Neuronal stem cell (in vitro differentiated cells): ENCODE results near the gene OSTF1.

ENCODE experiments used
- DNase-seq: peaks from one replicate; pipeline ENCODE4 v3.0.0-alpha.2; 2013; ENCODE audit warnings: low spot score
- H2AFZ ChIP-seq: one replicate; pipeline ENCODE4 v1.6.1; 2013; ENCODE audit warnings: mild to moderate bottlenecking, low read length, inconsistent platforms
- H2AK5ac ChIP-seq: 2 replicates; pipeline ENCODE4 v1.6.1; 2013; ENCODE audit warnings: low read depth, mild to moderate bottlenecking, inconsistent platforms, low read length, moderate library complexity, mixed read lengths
- H2BK120ac ChIP-seq: 2 replicates; pipeline ENCODE4 v1.6.1; 2013; ENCODE audit warnings: low read depth, mild to moderate bottlenecking, inconsistent platforms, low read length, moderate library complexity, mixed read lengths
- H2BK12ac ChIP-seq: one replicate; pipeline ENCODE4 v1.6.1; 2013; ENCODE audit warnings: low read length, inconsistent platforms
- H2BK15ac ChIP-seq: 2 replicates; pipeline ENCODE4 v1.6.1; 2013; ENCODE audit warnings: mild to moderate bottlenecking, low read length, inconsistent platforms, mixed read lengths
- H2BK5ac ChIP-seq: one replicate; pipeline ENCODE4 v1.6.1; 2013; ENCODE audit warnings: inconsistent platforms, mild to moderate bottlenecking, low read length, moderate library complexity
- H3K14ac ChIP-seq: one replicate; pipeline ENCODE4 v1.6.1; 2013; ENCODE audit warnings: low read length, inconsistent platforms
- H3K18ac ChIP-seq: 2 replicates; pipeline ENCODE4 v1.6.1; 2013; ENCODE audit warnings: low read length, inconsistent platforms
- H3K23ac ChIP-seq: 2 replicates; pipeline ENCODE4 v1.6.1; 2013; ENCODE audit warnings: low read depth, mild to moderate bottlenecking, mixed read lengths, low read length, inconsistent platforms; ENCODE audit not compliant: poor library complexity
- H3K27ac ChIP-seq: replicated peaks from 3 replicates; pipeline ENCODE4 v1.5.1; 2013; ENCODE audit warnings: low read length, inconsistent platforms
- H3K27me3 ChIP-seq, 3 experiments: 2 replicates each; pipeline ENCODE4 v1.6.1; 2013; ENCODE audit warnings: low read length in 3 of 3, mild to moderate bottlenecking in 2 of 3, inconsistent platforms in 1 of 3, low read depth in 1 of 3, mixed read lengths in 1 of 3, moderate library complexity in 1 of 3; ENCODE audit not compliant: control insufficient read depth in 3 of 3, insufficient read depth in 3 of 3
- H3K36me3 ChIP-seq, 2 donors: replicated peaks in 1 of 2; 2 replicates each; pipeline ENCODE4 v1.6.1; 2013; ENCODE audit warnings: low read length in 2 of 2; ENCODE audit not compliant: control insufficient read depth in 2 of 2, insufficient read depth in 2 of 2
- H3K4ac ChIP-seq: 2 replicates; pipeline ENCODE4 v1.6.1; 2013; ENCODE audit warnings: inconsistent platforms, mild to moderate bottlenecking, low read length, moderate library complexity
- H3K4me1 ChIP-seq, 2 donors: 1 replicate in 1 of 2; 2 replicates in 1 of 2; pipeline ENCODE4 v1.6.1; 2013; ENCODE audit warnings: low read length in 2 of 2, low read depth in 1 of 2; ENCODE audit not compliant: control insufficient read depth in 2 of 2, insufficient read depth in 1 of 2
- H3K4me2 ChIP-seq: one replicate; pipeline ENCODE4 v1.6.1; 2013; ENCODE audit warnings: mild to moderate bottlenecking, low read length, inconsistent platforms; ENCODE audit not compliant: insufficient read depth, poor library complexity, severe bottlenecking
- H3K4me3 ChIP-seq, 2 donors: 2 replicates each; pipeline ENCODE4 v1.5.1; 2013; ENCODE audit warnings: low read length in 2 of 2, mild to moderate bottlenecking in 2 of 2, inconsistent platforms in 1 of 2, moderate library complexity in 1 of 2
- H3K79me1 ChIP-seq: one replicate; pipeline ENCODE4 v1.6.1; 2013; ENCODE audit warnings: low read depth, mild to moderate bottlenecking, inconsistent platforms, low read length, moderate library complexity
- H3K9ac ChIP-seq: one replicate; pipeline ENCODE4 v1.6.1; 2013; ENCODE audit warnings: mild to moderate bottlenecking, low read depth, low read length, inconsistent platforms; ENCODE audit not compliant: poor library complexity
- H3K9me3 ChIP-seq, 2 donors: replicated peaks in 1 of 2; 2 replicates each; pipeline versions ENCODE3 to v1.6.1; 2013; ENCODE audit warnings: low read length in 2 of 2, mild to moderate bottlenecking in 2 of 2, inconsistent platforms in 1 of 2, low read depth in 1 of 2, mixed read lengths in 1 of 2, moderate library complexity in 1 of 2; ENCODE audit not compliant: control insufficient read depth in 2 of 2, insufficient read depth in 1 of 2
- H4K8ac ChIP-seq: one replicate; pipeline ENCODE4 v1.6.1; 2013; ENCODE audit warnings: low read depth, mild to moderate bottlenecking, inconsistent platforms, low read length, moderate library complexity
- H4K91ac ChIP-seq: one replicate; pipeline ENCODE4 v1.6.1; 2013; ENCODE audit warnings: low read length, low read depth, mild to moderate bottlenecking, inconsistent platforms; ENCODE audit not compliant: poor library complexity
- WGBS, 2 donors: extraction: QIAGEN DNeasy Blood & Tissue Kit; methylation state at CpG; one replicate each; pipeline ENCODE4 v1.1.7; 2013; ENCODE audit warnings: missing lambda C conversion rate in 2 of 2, mixed read lengths in 1 of 2; ENCODE audit not compliant: insufficient read length in 2 of 2, insufficient replicate concordance in 1 of 2; ENCODE audit errors: extremely low coverage in 2 of 2; 5-methylcytosine and 5-hydroxymethylcytosine counted together

The OSTF1 gene

DNA sequence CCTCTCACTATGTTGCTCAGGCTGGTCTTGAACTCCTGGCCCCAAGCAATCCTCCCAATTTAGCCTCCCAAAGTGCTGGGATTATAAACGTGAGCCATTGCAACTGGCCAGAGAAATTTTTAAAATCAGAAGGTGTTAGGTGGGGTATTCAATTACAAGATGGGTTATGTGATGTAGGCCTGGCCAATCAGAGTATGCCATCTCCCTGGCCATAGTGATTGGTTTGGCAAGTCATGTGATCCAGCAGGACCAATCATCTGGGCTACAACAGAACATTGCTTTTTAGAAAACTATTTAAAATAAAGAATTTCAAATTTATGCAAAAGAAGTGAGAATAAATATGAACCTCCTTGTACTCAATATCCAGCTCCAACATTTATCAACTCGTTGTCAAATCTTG, 22.8 kb upstream of the OSTF1 start:
- H3K4me2 ChIP-seq = no peak overlapping the region
- no peak overlapping the region for H3K18ac ChIP-seq
- H3K27ac ChIP-seq = no peak overlapping the region
- H2AK5ac ChIP-seq = no peak overlapping the region
- no peak overlapping the region for H3K23ac ChIP-seq
- H4K91ac ChIP-seq = no peak overlapping the region
- no peak overlapping the region for H3K4me3 ChIP-seq
- H2BK12ac ChIP-seq = no peak overlapping the region
- H2AFZ ChIP-seq = no peak overlapping the region
- H3K27me3 ChIP-seq = no peaks in the 10 kb centered on the region
- no peaks in the 10 kb centered on the region for H3K4me1 ChIP-seq
- H3K9ac ChIP-seq = no peak overlapping the region
- no peak overlapping the region for H3K14ac ChIP-seq
- H2BK5ac ChIP-seq = no peak overlapping the region
- no CpG with 5 or more reads among the region's 2 CpGs for WGBS, 2 donors
- no peaks in the 10 kb centered on the region for H3K9me3 ChIP-seq
- no peaks in the 10 kb centered on the region for H3K36me3 ChIP-seq
- no peak overlapping the region for H3K4ac ChIP-seq
- H3K79me1 ChIP-seq = no peaks in the 10 kb centered on the region
- DNase-seq = no peak
- no peak overlapping the region for H2BK15ac ChIP-seq
- no peak overlapping the region for H2BK120ac ChIP-seq
- no peak overlapping the region for H4K8ac ChIP-seq

DNA sequence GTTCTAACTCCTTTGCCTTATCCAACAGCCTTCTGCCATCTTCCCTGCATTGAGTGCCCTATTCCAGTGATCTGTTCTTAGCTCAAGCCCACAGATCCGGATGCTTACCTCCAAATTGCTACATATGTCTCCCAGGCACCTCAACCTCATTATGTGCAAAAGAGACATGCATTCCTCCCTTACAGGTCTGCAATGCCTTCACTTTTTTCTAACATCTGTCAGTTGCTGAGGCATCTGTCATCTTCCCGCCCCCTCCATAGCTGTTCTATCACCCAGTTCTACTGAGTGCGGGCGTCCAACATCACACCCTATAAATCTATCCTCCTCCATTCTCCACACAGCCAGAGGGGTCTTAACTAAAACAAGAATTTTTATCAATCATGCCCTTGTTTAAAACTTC, 20.4 kb upstream of the OSTF1 start:
- no peaks in the 10 kb centered on the region for H3K27me3 ChIP-seq
- H3K27ac ChIP-seq = no peak overlapping the region
- H2AFZ ChIP-seq = no peak overlapping the region
- no peaks in the 10 kb centered on the region for H3K9me3 ChIP-seq
- no peak overlapping the region for H3K9ac ChIP-seq
- H3K4me1 ChIP-seq = no peaks in the 10 kb centered on the region
- no peak overlapping the region for H2BK120ac ChIP-seq
- no peak overlapping the region for H3K4me2 ChIP-seq
- no peak overlapping the region for H3K18ac ChIP-seq
- H3K4ac ChIP-seq = no peak overlapping the region
- H3K4me3 ChIP-seq = no peak overlapping the region
- no peak overlapping the region for H2AK5ac ChIP-seq
- no peak overlapping the region for H2BK5ac ChIP-seq
- H4K8ac ChIP-seq = no peak overlapping the region
- no CpG with 5 or more reads among the region's 4 CpGs for WGBS, 2 donors
- no peaks in the 10 kb centered on the region for H3K36me3 ChIP-seq
- no peak overlapping the region for H3K23ac ChIP-seq
- H2BK15ac ChIP-seq = no peak overlapping the region
- no peak overlapping the region for H4K91ac ChIP-seq
- H3K79me1 ChIP-seq = no peaks in the 10 kb centered on the region
- H3K14ac ChIP-seq = no peak overlapping the region
- no peak for DNase-seq
- H2BK12ac ChIP-seq = no peak overlapping the region

DNA sequence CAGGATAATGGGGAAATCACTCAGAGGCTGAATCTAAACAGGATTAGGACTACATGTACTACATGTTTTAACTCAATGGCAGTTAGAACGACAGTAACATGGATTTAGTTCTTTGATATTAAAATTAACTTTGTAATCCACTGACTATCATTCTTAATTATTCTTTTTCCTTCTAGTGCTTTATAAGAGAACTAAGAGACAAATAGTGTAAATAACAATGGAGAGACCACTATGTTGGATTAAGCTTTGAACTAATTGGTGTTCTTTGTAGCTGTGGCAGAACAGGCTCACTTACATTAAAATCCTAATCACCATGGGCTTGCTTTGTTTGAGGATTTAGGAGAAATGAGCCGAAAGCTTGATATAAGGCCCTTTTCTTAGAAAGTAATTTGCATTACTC, 19.1 kb upstream of the OSTF1 start:
- Histone ChIP-seq H3K27me3 (no peaks in the 10 kb centered on the region), H3K4me3 (no peak overlapping the region), H3K36me3 (no peaks in the 10 kb centered on the region), H2AK5ac (no peak overlapping the region), H2BK15ac (no peak overlapping the region), H4K91ac (no peak overlapping the region), H3K23ac (no peak overlapping the region), H3K79me1 (no peaks in the 10 kb centered on the region), H2BK12ac (no peak overlapping the region), H3K9ac (no peak overlapping the region), H3K4me1 (no peaks in the 10 kb centered on the region), H4K8ac (no peak overlapping the region), H3K27ac (no peak overlapping the region), H3K4me2 (no peak overlapping the region), H3K9me3 (no peaks in the 10 kb centered on the region), H3K18ac (no peak overlapping the region), H2BK5ac (no peak overlapping the region), H3K4ac (no peak overlapping the region), H2AFZ (peak overlapping the region; percentile 52), H3K14ac (no peak overlapping the region), H2BK120ac (no peak overlapping the region)
- no peak for DNase-seq
- WGBS, 2 donors = no CpG with 5 or more reads among the region's 2 CpGs

DNA sequence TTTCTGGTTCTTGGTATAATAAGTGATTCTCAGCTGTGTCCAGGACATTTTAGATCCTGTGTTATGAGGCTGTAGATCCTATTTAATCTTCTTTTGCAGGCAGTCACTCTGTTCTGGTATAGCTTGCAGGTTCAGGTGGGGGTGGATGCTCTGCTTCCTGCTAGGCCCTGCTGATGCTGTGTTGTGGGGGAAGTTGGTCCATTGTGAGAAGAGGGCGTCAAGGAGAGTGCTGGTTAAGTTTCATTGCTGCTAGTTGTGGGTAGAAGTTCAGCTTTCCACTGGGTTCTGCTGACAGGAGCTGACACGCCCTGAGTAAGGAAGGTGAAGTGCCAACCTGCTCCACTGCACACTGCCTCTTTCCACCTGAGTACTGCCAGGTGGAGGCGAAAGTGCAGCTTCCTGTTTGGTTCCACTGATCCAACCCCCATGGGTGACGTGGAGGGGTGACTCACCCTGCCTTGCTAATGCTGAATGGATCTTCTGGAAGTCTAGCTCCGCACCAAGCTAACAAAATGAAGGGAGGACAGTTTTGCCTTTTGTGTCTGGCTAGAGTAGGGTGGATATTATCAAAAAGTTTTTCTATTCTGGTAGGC, 16.7 kb upstream of the OSTF1 start:
- H3K9me3 ChIP-seq = no peaks in the 10 kb centered on the region
- no peak overlapping the region for H4K91ac ChIP-seq
- no peak overlapping the region for H2BK120ac ChIP-seq
- H2AFZ ChIP-seq = peak overlapping the region; percentile 45
- no peaks in the 10 kb centered on the region for H3K36me3 ChIP-seq
- H3K4me1 ChIP-seq = no peaks in the 10 kb centered on the region
- no peaks in the 10 kb centered on the region for H3K79me1 ChIP-seq
- no peak overlapping the region for H2AK5ac ChIP-seq
- H3K27me3 ChIP-seq = no peaks in the 10 kb centered on the region
- no peak overlapping the region for H2BK5ac ChIP-seq
- no peak overlapping the region for H3K9ac ChIP-seq
- DNase-seq = no peak
- no peak overlapping the region for H3K18ac ChIP-seq
- no peak overlapping the region for H3K4me2 ChIP-seq
- no peak overlapping the region for H2BK12ac ChIP-seq
- H3K4ac ChIP-seq = no peak overlapping the region
- H2BK15ac ChIP-seq = no peak overlapping the region
- no peak overlapping the region for H3K27ac ChIP-seq
- no peak overlapping the region for H3K14ac ChIP-seq
- H3K23ac ChIP-seq = no peak overlapping the region
- no peak overlapping the region for H4K8ac ChIP-seq
- H3K4me3 ChIP-seq = peak overlapping the region in 1 of 2 donors; percentile 0
- no CpG with 5 or more reads among the region's 5 CpGs for WGBS, 2 donors
